H1 (cell line): ENCODE results near the gene CLCNKB.

Experiments used
- ATF2 ChIP-seq: IDR thresholded peaks from 2 replicates; pipeline ENCODE4 v1.6.1; 2012; ENCODE audit warnings: low read length, inconsistent platforms
- CTCF ChIP-seq, 3 experiments: IDR thresholded peaks; 1 replicate in 2 of 3; 2 replicates in 1 of 3; pipeline versions ENCODE4 v1.5.1 to v1.6.1; 2011; ENCODE audit warnings: low read length in 3 of 3, mild to moderate bottlenecking in 3 of 3, inconsistent platforms in 2 of 3, low read depth in 1 of 3, moderate library complexity in 1 of 3; ENCODE audit not compliant: insufficient read depth in 1 of 3; ENCODE audit errors: control extremely low read depth in 1 of 3
- EGR1 ChIP-seq: IDR thresholded peaks from 2 replicates; pipeline ENCODE4 v1.6.1; 2011; ENCODE audit warnings: low read depth, low read length, borderline replicate concordance
- HDAC2 ChIP-seq, 2 experiments: fragments of 300-600 bp in 1 of 2; sonication (generic) in 1 of 2; IDR thresholded peaks; 2 replicates each; pipeline ENCODE4 v1.6.1; 2011 to 2012; ENCODE audit warnings: low read depth in 2 of 2, low read length in 2 of 2, mild to moderate bottlenecking in 2 of 2, moderate library complexity in 2 of 2, borderline replicate concordance in 1 of 2, inconsistent platforms in 1 of 2
- POLR2A ChIP-seq, 2 experiments: IDR thresholded peaks; 1 replicate in 1 of 2; 2 replicates in 1 of 2; pipeline ENCODE4 v1.6.1; 2011; ENCODE audit warnings: low read depth in 2 of 2, low read length in 2 of 2, mild to moderate bottlenecking in 2 of 2; ENCODE audit errors: control extremely low read depth in 1 of 2
- RAD21 ChIP-seq, 2 experiments: IDR thresholded peaks in 1 of 2; conservative IDR thresholded peaks in 1 of 2; 2 replicates each; pipeline ENCODE4 v1.6.1; 2011; ENCODE audit warnings: low read depth in 2 of 2, low read length in 2 of 2, improper control_type of control experiment in 1 of 2, inconsistent platforms in 1 of 2, mild to moderate bottlenecking in 1 of 2, moderate library complexity in 1 of 2
- RXRA ChIP-seq: IDR thresholded peaks from 2 replicates; pipeline ENCODE4 v1.6.1; 2011; ENCODE audit warnings: low read depth, mild to moderate bottlenecking, low read length, moderate library complexity; ENCODE audit not compliant: insufficient read depth
- SP1 ChIP-seq: IDR thresholded peaks from 2 replicates; pipeline ENCODE4 v1.6.1; 2011; ENCODE audit warnings: low read depth, low read length

GRCh38 chr1:16072095-16072494 lies 28.5 kb downstream of the CLCNKB start:
- TF ChIP-seq CTCF (IDR thresholded peaks at IDR 0.05; ENCODE audit: control extremely low read depth in 1 of 3, insufficient read depth in 1 of 3, low read depth in 1 of 3, low read length in 3 of 3) (no peak), POLR2A (IDR thresholded peaks at IDR 0.05; ENCODE audit: control extremely low read depth in 1 of 2, low read depth in 2 of 2, low read length in 2 of 2) (no peak), RXRA (no peak), SP1 (no peak), HDAC2 (IDR thresholded peaks at IDR 0.05; ENCODE audit: borderline replicate concordance in 1 of 2, low read depth in 2 of 2, low read length in 2 of 2) (no peak), EGR1 (no peak), RAD21 (IDR thresholded peaks at IDR 0.05 in 1 of 2, conservative IDR thresholded peaks at IDR 0.05 in 1 of 2; ENCODE audit: low read depth in 2 of 2, low read length in 2 of 2) (no peak), ATF2 (no peak)
